HG02852 (cell line): ENCODE data around the gene PAIP2B.
"Not testable (repeated sequence)": the region's sequence is repeated elsewhere in the genome, so short reads cannot be mapped to it uniquely, and the experiment has no call there.

ENCODE experiments used
- ATAC-seq: cut with Tn5 transposase; IDR thresholded peaks from one replicate; pipeline ENCODE4 v1.9.1; 2021; ENCODE audit warnings: mild to moderate bottlenecking, moderate library complexity; ENCODE audit not compliant: unreplicated experiment

PAIP2B gene

GRCh38 chr2:71220743-71221142 is 6.2 kb downstream of the PAIP2B start:
- ATAC-seq: no peak

DNA sequence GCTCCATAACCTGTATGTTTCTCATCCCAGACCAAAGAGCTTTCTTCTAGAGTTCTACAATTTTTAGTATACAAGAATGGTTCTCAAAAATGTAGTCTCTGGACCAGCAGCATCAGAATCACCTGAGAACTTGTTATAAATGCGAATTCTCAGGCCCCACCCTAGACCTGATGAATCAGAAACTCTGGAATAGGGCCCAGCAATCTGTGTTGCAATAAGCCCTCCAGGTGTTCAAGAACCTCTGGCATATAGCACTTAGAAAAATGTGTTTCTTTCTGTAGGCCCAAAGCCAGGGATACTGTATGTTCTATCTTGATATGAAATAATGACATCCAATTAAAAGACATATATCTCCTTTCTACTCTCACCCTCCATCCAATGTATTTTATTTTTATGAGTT is 10.4 kb downstream of the PAIP2B start:
- no peak for ATAC-seq

- no peak for ATAC-seq
Measured at GRCh38 chr2:71215447-71215846, 11.5 kb downstream of the PAIP2B start.

GRCh38 chr2:71212336-71212735 is 14.6 kb downstream of the PAIP2B start:
- no peak for ATAC-seq

- ATAC-seq: no peak
Measured at GRCh38 chr2:71210292-71210691, 16.6 kb downstream of the PAIP2B start.

GRCh38 chr2:71208756-71209155 is 18.1 kb downstream of the PAIP2B start:
- no peak for ATAC-seq

GRCh38 chr2:71207601-71208000 is 19.3 kb downstream of the PAIP2B start:
- no peak for ATAC-seq

- ATAC-seq: no peak
Measured at GRCh38 chr2:71206271-71206670, 20.6 kb downstream of the PAIP2B start.

DNA sequence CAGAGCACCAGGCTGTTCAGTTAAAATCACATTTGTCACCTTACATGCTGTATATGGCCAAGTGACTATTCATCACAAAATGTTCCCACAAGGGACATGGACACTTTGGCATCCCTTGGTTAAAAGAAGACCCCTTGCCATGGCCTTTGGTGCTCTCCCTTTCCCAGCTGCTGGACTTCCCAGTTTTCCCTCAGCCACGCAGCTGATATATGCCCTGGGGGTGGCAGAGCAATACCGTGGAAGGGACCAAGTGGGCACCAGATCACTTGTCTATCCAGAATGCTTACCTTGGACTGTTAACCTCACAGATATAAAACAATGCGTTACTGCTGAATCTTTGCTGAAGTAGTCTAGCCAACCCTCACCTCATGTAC is 35.3 kb downstream of the PAIP2B start:
- ATAC-seq: no peak

DNA sequence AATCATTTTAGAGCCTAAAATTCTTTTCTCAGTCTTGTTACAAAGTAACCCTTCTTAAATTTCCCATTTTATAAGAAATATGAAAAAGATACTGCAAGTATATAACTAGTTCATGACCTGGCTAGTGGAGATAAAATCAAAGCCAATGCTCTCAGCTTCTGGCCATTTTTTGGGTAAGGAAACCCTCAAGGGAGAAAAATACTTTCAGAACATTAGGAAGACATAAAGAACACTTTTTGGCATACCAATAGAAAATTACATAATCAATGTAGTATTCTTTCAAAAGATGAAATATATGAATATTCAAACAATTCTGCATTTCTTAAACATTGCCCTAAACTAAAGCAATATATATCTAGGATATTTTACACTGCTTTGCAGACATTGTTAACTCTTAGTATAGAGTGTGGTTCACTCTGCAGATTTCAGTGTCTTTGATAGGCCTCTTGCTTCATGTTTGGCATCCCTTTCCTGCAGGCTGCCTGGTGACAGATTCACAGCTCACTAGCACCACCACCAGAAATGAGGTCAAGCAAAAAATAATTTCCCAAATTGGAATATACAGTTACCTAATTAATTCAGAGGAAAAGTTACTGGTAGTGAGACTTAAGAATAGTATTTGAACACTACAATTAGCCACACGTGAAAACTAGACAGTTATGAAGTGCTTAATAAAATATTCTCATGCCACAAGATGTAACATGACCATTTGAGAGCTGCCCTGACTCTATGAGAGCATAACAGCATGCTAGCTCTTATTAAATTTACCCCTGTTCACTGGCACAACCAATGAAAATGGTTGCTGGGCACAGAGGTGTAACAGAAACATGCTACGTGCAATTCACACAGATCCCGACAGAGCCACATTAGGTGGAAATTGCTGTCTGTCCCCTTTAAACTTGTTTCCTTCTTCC is 36.0 kb downstream of the PAIP2B start:
- ATAC-seq: no peak

GRCh38 chr2:71187589-71187988 is 39.3 kb downstream of the PAIP2B start:
- ATAC-seq: no peak

- ATAC-seq: no peak
Measured at GRCh38 chr2:71186973-71187372, 39.9 kb downstream of the PAIP2B start.

DNA sequence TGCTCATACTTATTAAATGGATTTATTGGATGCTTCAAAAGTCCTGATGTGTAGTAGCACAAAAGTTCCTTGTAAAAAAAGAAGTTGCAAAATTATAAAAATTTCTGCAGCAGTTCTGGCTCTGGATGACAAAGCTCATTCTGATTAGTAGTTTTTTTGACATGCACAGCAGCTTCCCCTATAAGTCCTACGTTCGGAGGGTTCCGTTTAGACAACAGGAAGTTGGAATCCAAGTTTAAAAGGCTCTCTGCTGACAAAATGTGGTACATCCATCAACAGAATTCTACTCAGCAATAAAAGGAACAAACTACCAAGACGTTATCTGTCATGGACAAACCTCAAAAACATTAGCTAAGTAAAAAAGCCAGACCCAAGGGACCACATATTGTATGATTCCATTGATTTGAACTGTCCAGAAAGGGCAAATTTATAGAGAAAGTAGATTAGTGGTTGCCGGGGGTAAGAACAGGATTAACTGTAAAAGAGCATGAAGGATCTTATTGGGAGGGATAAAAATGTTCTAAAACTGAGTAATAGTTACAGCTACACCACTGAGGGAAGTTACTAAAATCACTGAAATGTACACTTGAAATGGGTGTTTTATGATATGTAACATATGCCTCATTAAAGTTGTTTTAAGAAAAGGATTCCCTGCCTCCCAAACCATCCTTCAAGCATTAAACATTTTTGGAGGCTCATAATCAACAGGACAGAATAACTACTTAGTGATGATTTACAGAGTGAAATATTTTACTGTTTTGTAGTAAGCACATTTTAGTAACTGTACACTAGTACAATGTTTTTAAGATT is 43.4 kb downstream of the PAIP2B start:
- ATAC-seq: not testable (repeated sequence)

DNA sequence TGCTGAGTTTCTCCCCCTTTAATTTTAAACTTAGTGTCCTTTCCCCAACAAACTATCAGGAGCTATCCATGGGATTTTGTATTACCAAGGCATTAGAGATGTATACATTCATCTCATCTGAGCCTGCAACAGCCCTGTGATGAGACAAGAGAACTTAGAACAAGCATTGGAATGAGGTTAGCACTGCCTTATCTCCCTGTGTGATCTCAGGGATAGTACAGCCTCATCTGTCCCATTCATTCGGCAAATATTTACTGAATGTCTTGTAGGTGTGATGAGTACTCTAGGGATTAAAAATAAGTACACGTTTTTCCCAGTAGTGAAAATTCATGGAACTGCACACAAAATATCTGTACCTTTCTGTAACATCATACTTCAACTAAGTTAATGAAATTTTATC is 45.6 kb downstream of the PAIP2B start:
- ATAC-seq: no peak

DNA sequence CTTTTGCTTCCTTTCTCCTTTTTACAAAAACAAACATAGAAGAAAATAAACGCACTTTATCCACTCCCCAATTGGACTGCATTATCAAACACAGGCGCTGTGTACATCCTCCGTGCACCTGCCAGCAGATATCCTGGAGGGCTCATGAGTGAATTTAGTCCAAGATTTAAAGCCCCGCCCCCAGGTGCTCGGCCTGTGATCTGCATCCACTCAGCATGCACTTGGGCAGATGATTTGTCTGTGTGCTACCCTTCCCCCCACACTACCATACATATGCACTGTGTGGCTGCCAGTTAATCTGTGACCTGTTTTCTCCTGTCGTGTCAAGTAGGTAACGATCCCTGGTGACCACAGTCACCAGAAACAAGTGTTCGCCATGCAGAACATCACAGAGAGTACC is 48.1 kb downstream of the PAIP2B start:
- ATAC-seq: not testable (repeated sequence)

DNA sequence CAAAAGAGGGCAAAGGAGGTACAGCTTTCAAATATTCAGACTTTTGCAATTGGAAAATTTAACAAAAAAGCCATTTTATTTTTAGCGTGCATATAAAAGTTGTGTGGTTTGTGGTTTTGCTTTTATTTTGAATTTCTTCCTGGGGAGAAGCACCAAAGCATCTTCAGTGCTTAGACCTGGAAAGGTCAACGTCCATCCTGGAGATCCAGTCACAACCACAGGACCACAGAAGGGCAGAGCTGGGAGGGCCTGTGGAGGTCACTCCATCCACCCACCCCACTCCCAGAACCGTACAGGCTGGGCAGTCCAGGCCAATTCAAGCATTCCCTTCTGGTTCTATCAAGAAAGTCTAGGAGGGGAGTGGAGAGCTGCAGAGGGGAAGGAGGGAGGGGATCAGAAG is 52.7 kb downstream of the PAIP2B start:
- ATAC-seq: no peak

GRCh38 chr2:71173096-71173495 is 53.8 kb downstream of the PAIP2B start:
- no peak for ATAC-seq

DNA sequence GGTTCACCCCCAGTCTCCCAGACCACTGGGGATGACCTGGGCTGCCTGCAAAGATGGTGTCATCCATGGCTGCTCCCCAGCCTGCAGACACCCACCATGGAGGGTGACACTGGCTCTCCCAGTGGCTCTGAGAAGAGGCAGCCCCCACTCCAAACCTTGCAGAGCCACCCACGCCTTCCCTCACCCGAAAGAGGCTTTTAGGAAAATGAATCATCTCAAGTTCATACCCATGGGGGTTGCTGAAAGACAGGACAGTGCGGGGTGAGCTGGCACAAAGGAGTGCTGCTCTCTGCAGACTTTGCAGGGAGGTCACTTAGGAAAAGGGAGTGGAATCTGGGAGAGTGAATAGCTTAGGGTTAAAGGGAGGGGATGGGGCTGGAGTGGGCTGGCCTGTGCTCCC is 60.1 kb downstream of the PAIP2B start:
- no peak for ATAC-seq

DNA sequence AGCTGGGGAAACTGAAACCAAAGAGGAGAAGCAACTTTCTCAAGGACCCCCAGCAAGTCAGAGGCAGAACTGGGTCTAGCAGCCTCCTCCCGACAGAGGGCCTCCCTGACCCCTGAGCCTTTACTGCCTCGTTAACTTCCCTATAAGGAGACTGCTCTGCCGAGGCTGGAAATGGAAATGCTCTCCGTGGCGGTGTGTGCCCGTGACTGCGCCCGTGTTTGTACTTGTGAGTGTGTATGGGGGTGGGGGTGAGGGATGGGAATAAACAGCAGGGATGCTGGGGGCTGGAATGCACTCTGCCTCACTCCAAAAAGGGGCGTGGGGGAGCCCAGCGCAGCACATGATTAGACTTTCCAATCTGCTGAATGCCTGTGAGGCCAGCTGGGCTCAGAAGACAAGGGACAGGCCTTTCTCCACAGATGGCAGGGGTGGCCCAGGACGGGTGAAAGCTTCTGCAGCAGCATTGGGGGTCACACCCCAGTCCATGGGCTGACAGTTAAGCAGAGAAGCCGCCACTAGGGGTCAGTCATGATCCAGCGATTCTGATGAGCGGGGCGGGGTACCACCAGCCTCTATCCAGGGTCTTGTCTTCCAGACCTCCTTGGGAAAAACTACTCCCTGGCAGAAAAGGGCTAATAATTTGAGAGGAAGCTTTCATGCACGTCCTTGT is 69.6 kb downstream of the PAIP2B start:
- no peak for ATAC-seq

DNA sequence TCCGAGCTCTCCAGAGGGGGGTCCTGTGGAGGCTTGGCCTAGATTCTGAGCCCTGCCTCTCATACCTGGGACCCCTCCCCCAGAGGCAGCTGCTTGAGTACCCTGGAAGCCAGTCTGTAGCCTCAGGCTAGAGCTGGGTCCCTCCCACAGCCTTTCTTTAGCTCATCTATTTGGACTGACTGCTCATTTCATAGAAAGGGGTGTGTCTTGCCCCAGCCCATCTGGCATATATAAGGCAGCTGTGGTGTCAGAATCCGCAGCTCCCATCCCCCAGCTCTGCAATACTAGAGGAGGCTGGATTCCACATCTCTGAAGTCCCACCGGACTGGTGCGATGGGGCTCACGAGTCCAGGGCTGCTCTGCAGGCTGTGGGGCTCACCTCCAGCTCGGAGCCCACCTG is 70.3 kb downstream of the PAIP2B start:
- no peak for ATAC-seq

DNA sequence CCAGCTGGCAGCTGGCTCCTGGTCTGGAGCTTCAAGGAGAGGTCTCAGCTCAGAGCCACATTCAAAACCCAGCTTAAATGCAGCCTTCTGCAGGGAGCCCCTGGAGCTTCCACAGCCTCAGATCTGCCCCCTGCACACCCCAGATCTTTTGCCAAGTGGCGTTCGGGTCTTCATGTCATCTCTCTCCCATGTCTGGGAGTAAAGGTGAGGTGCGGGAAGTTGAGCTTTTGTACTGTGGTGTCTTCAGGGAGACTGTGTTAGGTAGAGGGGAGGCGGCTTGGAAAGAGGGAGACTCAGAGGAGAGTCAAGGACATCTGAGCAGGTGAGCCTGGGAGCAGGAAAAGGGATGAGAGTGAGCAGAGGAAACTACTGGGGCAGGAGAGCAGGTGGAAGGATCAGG is 71.1 kb downstream of the PAIP2B start:
- no peak for ATAC-seq

DNA sequence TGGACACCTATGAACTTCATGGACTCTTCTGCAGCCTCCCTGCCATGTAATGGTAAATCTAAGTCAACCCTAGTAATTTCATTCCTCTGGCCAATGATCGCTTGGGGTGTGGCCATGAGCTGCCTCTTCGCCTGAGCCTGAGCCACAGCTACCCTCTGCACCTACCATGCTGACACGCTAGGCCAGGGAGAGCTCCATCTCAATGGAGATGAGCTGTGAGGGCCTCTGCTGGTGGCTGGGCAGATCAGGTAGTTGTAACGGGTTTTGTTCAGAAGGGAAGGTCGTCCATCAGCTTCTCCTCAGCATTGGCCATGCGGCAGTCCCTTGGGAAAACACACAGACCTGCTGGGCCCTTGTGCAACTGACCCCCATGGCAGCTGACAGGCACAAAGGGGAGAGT is 72.1 kb downstream of the PAIP2B start:
- ATAC-seq: no peak
